H1 (cell line): ENCODE measurements around the gene CYTIP. TPM values are rescaled to one million over a fixed set of nuclear protein-coding genes. Genes with fewer than 3 reads are reported as not detected.

Source experiments
- CTCF ChIA-PET: fragments of 300-600 bp; sonication (Branson Sonifier 250); formaldehyde crosslinking; loops from one replicate; lab custom pipeline; 2021; ENCODE audit not compliant: partially characterized antibody; lab: Charles Lee
- POLR2A ChIA-PET: fragments of 300-600 bp; sonication (Branson Sonifier 250); formaldehyde crosslinking; loops from one replicate; lab custom pipeline; 2021; ENCODE audit warnings: inconsistent platforms; ENCODE audit not compliant: partially characterized antibody; lab: Charles Lee
- DNase-seq, 2 experiments: peaks; one replicate each; pipeline versions ENCODE4 v3.0.0 to v3.0.0-alpha.2; 2010 to 2022; ENCODE audit warnings: low spot score in 2 of 2, low read depth in 1 of 2, mixed read lengths in 1 of 2
- FAIRE-seq: peaks from 2 replicates; lab custom pipeline; 2011; peaks lifted over from hg19 to GRCh38; lab: Jason Lieb, UNC
- H2AFZ ChIP-seq: 2 replicates; pipeline ENCODE4 v1.8.1; 2012; ENCODE audit warnings: low read length, inconsistent platforms
- H2AK5ac ChIP-seq: 2 replicates; pipeline ENCODE4 v1.6.1; 2013; ENCODE audit warnings: low read depth, low read length
- H2BK120ac ChIP-seq: replicated peaks from 2 replicates; pipeline ENCODE3; 2013; ENCODE audit warnings: low read depth, low read length, inconsistent platforms
- H2BK12ac ChIP-seq: 2 replicates; pipeline ENCODE4 v1.6.1; 2013; ENCODE audit warnings: low read depth, low read length
- H2BK15ac ChIP-seq: 2 replicates; pipeline ENCODE4 v1.6.1; 2013; ENCODE audit warnings: low read length
- H2BK20ac ChIP-seq: 2 replicates; pipeline ENCODE4 v1.6.1; 2013; ENCODE audit warnings: low read length
- H2BK5ac ChIP-seq: 2 replicates; pipeline ENCODE4 v1.6.1; 2013; ENCODE audit warnings: low read depth, low read length
- H3K14ac ChIP-seq: 2 replicates; pipeline ENCODE4 v1.6.1; 2013; ENCODE audit warnings: inconsistent platforms; ENCODE audit not compliant: insufficient read length
- H3K18ac ChIP-seq: 2 replicates; pipeline ENCODE4 v1.6.1; 2013; ENCODE audit warnings: low read length; ENCODE audit errors: extremely low read depth
- H3K23ac ChIP-seq: 2 replicates; pipeline ENCODE4 v1.6.1; 2013; ENCODE audit warnings: inconsistent platforms; ENCODE audit not compliant: insufficient read length
- H3K23me2 ChIP-seq: 2 replicates; pipeline ENCODE4 v1.6.1; 2013; ENCODE audit warnings: low read depth, low read length
- H3K27ac ChIP-seq: 2 replicates; pipeline ENCODE4 v1.6.1; 2011; ENCODE audit warnings: low read depth, low read length, inconsistent platforms
- H3K27me3 ChIP-seq, 4 experiments: replicated peaks in 1 of 4; 1 replicate in 1 of 4; 2 replicates in 3 of 4; pipeline versions ENCODE4 v1.6.1 to v1.8.1; 2011 to 2013; ENCODE audit warnings: low read length in 3 of 4, mild to moderate bottlenecking in 3 of 4, inconsistent platforms in 2 of 4, mixed read lengths in 2 of 4, moderate library complexity in 1 of 4; ENCODE audit not compliant: control insufficient read depth in 3 of 4, insufficient read depth in 3 of 4; ENCODE audit errors: extremely low read depth in 1 of 4
- H3K36me3 ChIP-seq, 4 experiments: 2 replicates each; pipeline versions ENCODE4 v1.6.1 to v1.8.1; 2011 to 2013; ENCODE audit warnings: mild to moderate bottlenecking in 4 of 4, low read length in 3 of 4, moderate library complexity in 2 of 4, control low read depth in 1 of 4, inconsistent platforms in 1 of 4; ENCODE audit not compliant: insufficient read depth in 4 of 4, control insufficient read depth in 2 of 4
- H3K4ac ChIP-seq: replicated peaks from 2 replicates; pipeline ENCODE3; 2013; ENCODE audit warnings: low read length, low read depth, mixed read lengths, inconsistent platforms; ENCODE audit not compliant: insufficient read length
- H3K4me1 ChIP-seq, 4 experiments: replicated peaks in 1 of 4; 1 replicate in 1 of 4; 2 replicates in 3 of 4; pipeline versions ENCODE4 v1.6.1 to v1.8.1; 2011 to 2013; ENCODE audit warnings: low read length in 3 of 4, inconsistent platforms in 2 of 4, mixed read lengths in 1 of 4; ENCODE audit not compliant: insufficient read depth in 4 of 4, control insufficient read depth in 3 of 4
- H3K4me2 ChIP-seq, 2 experiments: 2 replicates each; pipeline versions ENCODE4 v1.6.1 to v1.8.1; 2011 to 2013; ENCODE audit warnings: low read depth in 2 of 2, low read length in 2 of 2, control low read depth in 1 of 2, inconsistent platforms in 1 of 2, mild to moderate bottlenecking in 1 of 2; ENCODE audit not compliant: insufficient read depth in 1 of 2
- H3K4me3 ChIP-seq, 4 experiments: fragments of 200-600, 300-600 bp in 1 of 4; sonication (generic), shearing (Covaris generic), sonication (Bioruptor Twin) in 1 of 4; 2 replicates each; pipeline versions ENCODE4 v1.5.1 to v1.8.1; 2011 to 2016; ENCODE audit warnings: low read length in 4 of 4, low read depth in 3 of 4, control low read depth in 2 of 4, inconsistent platforms in 2 of 4, mild to moderate bottlenecking in 2 of 4, mixed read lengths in 1 of 4, moderate library complexity in 1 of 4; ENCODE audit not compliant: insufficient read depth in 2 of 4; ENCODE audit errors: extremely low read depth in 1 of 4
- H3K56ac ChIP-seq: replicated peaks from 2 replicates; pipeline ENCODE3; 2013; ENCODE audit warnings: low read depth, mild to moderate bottlenecking, mixed read lengths, low read length, inconsistent platforms; ENCODE audit not compliant: insufficient read length
- H3K79me1 ChIP-seq: 2 replicates; pipeline ENCODE4 v1.6.1; 2013; ENCODE audit warnings: low read depth, low read length, control low read depth
- H3K79me2 ChIP-seq, 2 experiments: 2 replicates each; pipeline versions ENCODE4 v1.6.1 to v1.8.1; 2012 to 2013; ENCODE audit warnings: low read length in 2 of 2, mild to moderate bottlenecking in 2 of 2, inconsistent platforms in 1 of 2; ENCODE audit not compliant: insufficient read depth in 2 of 2, control insufficient read depth in 1 of 2
- H3K9ac ChIP-seq, 4 experiments: replicated peaks in 1 of 4; 1 replicate in 1 of 4; 2 replicates in 3 of 4; pipeline versions ENCODE4 v1.6.1 to v1.8.1; 2011 to 2013; ENCODE audit warnings: low read depth in 3 of 4, low read length in 3 of 4, control low read depth in 2 of 4, mild to moderate bottlenecking in 2 of 4, moderate library complexity in 2 of 4, inconsistent platforms in 1 of 4; ENCODE audit errors: extremely low read depth in 1 of 4
- H3K9me3 ChIP-seq, 2 experiments: 2 replicates each; pipeline versions ENCODE4 v1.6.1 to v1.8.1; 2012 to 2013; ENCODE audit warnings: mild to moderate bottlenecking in 2 of 2, moderate library complexity in 2 of 2, control low read depth in 1 of 2, inconsistent platforms in 1 of 2, low read depth in 1 of 2, low read length in 1 of 2, mixed read lengths in 1 of 2; ENCODE audit not compliant: insufficient read depth in 2 of 2
- H4K20me1 ChIP-seq, 2 experiments: replicated peaks in 1 of 2; 2 replicates each; pipeline versions ENCODE3 to v1.8.1; 2011 to 2013; ENCODE audit warnings: inconsistent platforms in 2 of 2, low read length in 2 of 2, mild to moderate bottlenecking in 1 of 2; ENCODE audit not compliant: insufficient read depth in 2 of 2, control insufficient read depth in 1 of 2
- H4K5ac ChIP-seq: 2 replicates; pipeline ENCODE4 v1.6.1; 2013; ENCODE audit warnings: low read length, low read depth, mixed read lengths, inconsistent platforms; ENCODE audit not compliant: insufficient read length
- H4K8ac ChIP-seq: 2 replicates; pipeline ENCODE4 v1.8.0; 2013; ENCODE audit warnings: mild to moderate bottlenecking, moderate library complexity, low read length, inconsistent platforms; ENCODE audit not compliant: insufficient read depth; ENCODE audit errors: extremely low read depth
- H4K91ac ChIP-seq: replicated peaks from 2 replicates; pipeline ENCODE3; 2013; ENCODE audit warnings: low read length, mixed read lengths, inconsistent platforms; ENCODE audit not compliant: insufficient read length
- FOSL1 ChIP-seq: IDR thresholded peaks from 2 replicates; pipeline ENCODE4 v1.6.1; 2011; ENCODE audit warnings: mild to moderate bottlenecking, low read depth, low read length, moderate library complexity; ENCODE audit not compliant: insufficient read depth
- RBBP5 ChIP-seq: IDR thresholded peaks from 2 replicates; pipeline ENCODE4 v1.7.1; 2012; ENCODE audit warnings: low read depth, mild to moderate bottlenecking, inconsistent platforms, low read length, moderate library complexity, borderline replicate concordance
- RNF2 ChIP-seq: fragments of 200-900, 300-1000 bp; sonication (generic); IDR thresholded peaks from 2 replicates; pipeline ENCODE4 v1.7.1; 2016; ENCODE audit warnings: borderline replicate concordance, low read depth, mild to moderate bottlenecking, antibody characterized with exemption, low read length; ENCODE audit not compliant: poor library complexity, severe bottlenecking; ENCODE audit errors: missing control alignments
- WGBS, 2 experiments: shearing (Covaris generic) in 1 of 2; methylation state at CpG; one replicate each; pipeline versions ENCODE4 v1.1.6 to v1.1.7; 2013 to 2015; ENCODE audit warnings: low lambda C conversion rate in 2 of 2, mixed read lengths in 2 of 2, inconsistent platforms in 1 of 2, low coverage in 1 of 2, missing lambda C conversion rate in 1 of 2; ENCODE audit not compliant: insufficient replicate concordance in 2 of 2, insufficient coverage in 1 of 2, insufficient read length in 1 of 2; ENCODE audit errors: extremely low coverage in 1 of 2, missing lambda C conversion rate in 1 of 2; 5-methylcytosine and 5-hydroxymethylcytosine counted together
- polyA plus RNA-seq, 7 experiments: library from polyadenylated mRNA; depleted of rRNA in 3 of 7; stranded (reverse) in 5 of 7; unstranded in 2 of 7; fragments of >200 nt in 5 of 7; fragments of 200-250 nt in 2 of 7; gene quantifications; 1 replicate in 5 of 7; 2 replicates in 1 of 7; 4 replicates in 1 of 7; pipeline versions ENCODE4 v1.2.1 to v1.2.3, GENCODE V29; 2011 to 2013; ENCODE audit warnings: missing spikeins in 2 of 7, mixed read lengths in 2 of 7
- total RNA-seq: library from RNA; stranded (reverse); fragmentation: NEBNext Ultra II Directional; extraction: Animal tissue kit (Norgen Biotek cat#: 25700); gene quantifications from 2 replicates; pipeline ENCODE4 v1.2.1, GENCODE V29; 2021

CYTIP gene
- total and polyA plus RNA-seq, 2 of the 8 experiments (the other 6 are each of a cell fraction or from before 2014, with no cell fraction given), result 0.12 TPM; not detected in 1

DNA sequence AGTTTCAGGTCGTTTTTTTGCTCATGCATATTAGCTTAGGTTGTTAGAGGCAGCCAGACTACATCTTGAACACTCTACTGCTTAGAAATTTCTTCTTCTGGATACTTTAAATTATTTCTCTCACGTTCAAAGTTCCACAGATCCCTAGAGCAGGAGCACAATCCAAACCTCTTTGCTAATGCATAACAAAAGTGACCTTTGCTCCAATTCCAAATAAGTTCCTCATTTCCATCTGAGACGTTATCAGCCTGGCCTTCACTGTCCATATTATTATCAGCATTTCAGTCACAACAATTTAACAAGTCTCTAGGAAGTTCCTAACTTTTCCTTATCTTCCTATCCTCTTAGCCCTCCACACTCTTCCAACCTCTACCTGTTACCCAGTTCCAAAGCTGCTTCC is 67.8 kb downstream of the CYTIP start:
- Histone ChIP-seq H3K9ac (no peak overlapping the region), H4K8ac (no peak overlapping the region), H2BK5ac (no peak overlapping the region), H3K4me1 (no peaks in the 10 kb centered on the region), H3K4me3 (no peak overlapping the region), H3K79me2 (no peaks in the 10 kb centered on the region), H3K23me2 (no peaks in the 10 kb centered on the region), H2BK15ac (no peak overlapping the region), H3K36me3 (no peaks in the 10 kb centered on the region), H3K27me3 (no peaks in the 10 kb centered on the region), H3K27ac (no peak overlapping the region), H4K20me1 (no peaks in the 10 kb centered on the region), H3K23ac (no peak overlapping the region), H3K4me2 (no peak overlapping the region), H2BK120ac (no peak overlapping the region), H2AFZ (no peak overlapping the region), H3K79me1 (no peaks in the 10 kb centered on the region), H2BK20ac (no peak overlapping the region), H2BK12ac (no peak overlapping the region), H3K56ac (no peak overlapping the region), H3K14ac (no peak overlapping the region), H4K91ac (no peak overlapping the region), H2AK5ac (no peak overlapping the region), H3K18ac (no peak overlapping the region), H3K4ac (no peak overlapping the region), H3K9me3 (peaks cover 15 to 17% of the 10 kb centered on the region in 2 experiments), H4K5ac (no peak overlapping the region)
- TF ChIP-seq FOSL1 (no peak), RBBP5 (no peak), RNF2 (no peak)
- no peak for FAIRE-seq
- POLR2A ChIA-PET, result no interaction called here
- CTCF ChIA-PET, result no interaction called here
- no peak for DNase-seq
- 88% methylated on average over 3 of the region's 3 CpGs; no CpG with 5 or more reads in 1 of the 2 experiments for WGBS, 2 experiments
